HG03460 (cell line): Measurements from ENCODE around the gene PPM1H.
A peak's percentile ranks its signal among the peaks of the same experiment; 100 is the strongest.

Experiments used
- ATAC-seq: cut with Tn5 transposase; IDR thresholded peaks from one replicate; pipeline ENCODE4 v1.9.1; 2021; ENCODE audit not compliant: unreplicated experiment

Gene PPM1H

DNA sequence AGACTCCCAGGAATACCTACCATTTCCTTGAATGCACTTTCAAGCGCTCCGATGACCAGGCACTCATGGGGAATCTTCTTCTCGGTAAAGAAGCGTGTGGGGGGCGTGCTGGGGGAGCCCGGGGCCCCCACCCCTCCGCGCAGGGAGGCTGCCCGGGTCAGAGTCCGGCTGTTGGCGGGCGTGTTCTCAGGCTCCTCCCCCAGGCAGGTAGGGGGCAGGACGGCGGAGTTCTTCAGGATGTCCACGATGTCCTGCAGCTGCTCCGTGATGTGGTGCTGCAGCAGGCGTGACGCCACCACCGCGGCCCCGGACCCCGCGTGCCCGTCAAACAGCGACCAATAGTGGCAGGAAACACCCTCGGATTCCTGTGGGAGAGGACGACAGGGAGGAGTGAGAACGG is 133.2 kb downstream of the PPM1H start:
- no peak for ATAC-seq

DNA sequence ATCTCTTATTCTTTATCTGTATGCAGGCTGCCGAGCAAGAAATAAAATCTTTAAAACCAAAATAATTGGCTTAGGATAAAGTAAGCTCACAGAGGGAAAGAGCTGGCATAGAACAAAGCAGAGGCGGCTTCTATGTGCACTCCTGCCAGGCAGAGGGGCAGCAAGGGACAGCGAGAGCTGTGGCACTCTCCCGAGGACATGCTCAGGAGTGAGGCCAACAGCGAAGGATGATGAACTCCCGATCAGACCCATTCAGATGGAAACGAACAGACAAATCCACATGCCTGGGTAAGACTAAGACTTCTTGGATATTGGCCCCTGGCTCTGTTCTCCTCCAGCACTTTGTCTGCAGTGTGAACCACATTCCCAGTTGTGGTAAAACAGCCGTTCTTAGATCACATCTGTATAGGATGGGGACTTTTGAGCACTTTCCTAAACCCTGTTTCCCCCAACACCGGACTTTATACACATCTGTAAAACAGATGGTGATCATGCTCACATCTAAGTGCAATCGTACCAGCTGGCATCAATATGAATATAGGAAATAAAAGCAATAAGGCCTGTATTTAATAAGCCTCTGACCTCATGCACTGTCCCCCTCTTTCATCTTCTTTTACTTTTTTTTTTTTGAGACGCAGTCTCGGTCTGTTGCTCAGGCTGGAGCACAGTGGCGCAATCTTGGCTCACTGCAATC is 134.1 kb downstream of the PPM1H start:
- ATAC-seq, result no peak

DNA sequence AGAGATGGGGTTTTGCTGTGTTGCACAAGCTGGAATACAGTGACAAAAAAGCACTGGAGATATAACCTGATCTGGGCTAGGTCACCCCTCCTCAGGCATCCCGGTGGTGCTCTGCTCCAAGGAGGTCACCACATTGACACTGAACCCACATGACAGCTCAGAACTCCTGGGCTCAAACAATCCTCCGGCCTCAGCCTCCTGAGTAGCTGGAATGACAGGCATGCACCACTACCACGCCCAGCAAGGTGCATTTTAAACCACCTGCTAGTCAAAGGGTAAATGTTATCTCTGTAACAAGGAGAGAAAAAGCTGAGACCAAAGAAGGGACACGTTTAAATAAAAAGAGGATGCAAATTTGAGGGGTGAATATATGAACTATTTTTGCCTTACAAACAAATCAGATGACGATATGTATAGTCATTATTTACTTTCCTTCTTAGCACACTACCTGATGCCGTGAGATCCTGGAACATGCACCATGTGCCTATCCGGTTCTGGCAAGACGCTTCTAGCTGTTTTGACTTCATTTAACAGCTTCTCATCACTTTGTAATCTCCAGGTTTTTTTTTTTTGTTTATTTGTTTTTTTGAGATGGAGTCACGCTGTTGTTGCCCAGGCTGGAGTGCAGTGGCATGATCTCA is 135.1 kb downstream of the PPM1H start:
- ATAC-seq, result no peak

- ATAC-seq, result peak; percentile 95
Observed at GRCh38 chr12:62799126-62799736, 135.7 kb downstream of the PPM1H start.

- ATAC-seq, result no peak
Observed at GRCh38 chr12:62794218-62794583, 140.7 kb downstream of the PPM1H start.

- ATAC-seq, result no peak
Observed at GRCh38 chr12:62793256-62794217, 141.4 kb downstream of the PPM1H start.

DNA sequence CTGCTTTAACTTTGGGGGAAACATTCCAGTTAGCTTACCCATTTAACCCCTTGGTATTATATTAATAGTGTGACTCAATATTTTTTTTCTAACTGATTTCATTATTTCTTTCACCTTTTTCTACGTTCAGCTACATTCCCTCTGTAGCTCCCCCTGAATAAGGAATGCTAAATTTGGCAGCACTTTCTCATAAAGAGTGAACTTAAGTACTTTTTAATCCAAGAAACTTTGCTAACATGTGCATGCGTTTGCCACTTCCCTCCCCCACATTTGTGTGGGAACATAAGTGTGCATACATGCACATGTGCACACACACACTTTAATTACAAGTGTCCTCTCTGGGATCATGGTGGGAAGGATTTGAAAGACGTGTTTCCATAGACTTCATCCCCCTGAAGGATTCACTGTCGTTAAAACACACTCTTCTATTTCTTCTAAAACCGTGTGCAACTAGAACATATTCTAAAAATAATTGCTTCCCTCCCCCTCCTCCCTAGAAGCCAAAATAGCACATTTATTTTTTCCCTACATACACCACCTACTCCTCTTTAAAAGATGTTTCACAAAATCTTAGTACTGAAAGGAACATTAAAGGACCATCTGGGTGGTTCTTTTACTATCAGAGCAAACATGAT is 142.6 kb downstream of the PPM1H start:
- ATAC-seq, result no peak

GRCh38 chr12:62789851-62790250 is 145.1 kb downstream of the PPM1H start:
- ATAC-seq, result no peak

DNA sequence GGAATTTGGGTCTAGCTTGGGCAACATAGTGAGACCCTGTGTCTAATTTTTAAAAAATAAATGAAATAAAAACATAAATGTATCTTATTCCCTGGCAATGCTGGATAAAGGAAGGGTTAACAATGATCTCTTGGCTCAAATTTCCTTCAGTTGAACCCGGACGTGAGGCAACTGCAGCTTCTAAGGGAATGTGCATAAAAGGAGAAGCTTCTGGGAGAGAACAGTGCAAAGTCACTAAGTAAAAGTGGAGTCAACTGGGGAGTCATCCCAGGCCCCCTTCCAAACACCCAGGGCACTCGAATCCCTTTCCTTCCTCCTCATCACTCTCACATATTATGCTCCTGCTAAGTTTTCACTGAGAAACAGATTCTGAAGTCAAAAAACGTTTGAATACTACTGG is 147.3 kb downstream of the PPM1H start:
- no peak for ATAC-seq

DNA sequence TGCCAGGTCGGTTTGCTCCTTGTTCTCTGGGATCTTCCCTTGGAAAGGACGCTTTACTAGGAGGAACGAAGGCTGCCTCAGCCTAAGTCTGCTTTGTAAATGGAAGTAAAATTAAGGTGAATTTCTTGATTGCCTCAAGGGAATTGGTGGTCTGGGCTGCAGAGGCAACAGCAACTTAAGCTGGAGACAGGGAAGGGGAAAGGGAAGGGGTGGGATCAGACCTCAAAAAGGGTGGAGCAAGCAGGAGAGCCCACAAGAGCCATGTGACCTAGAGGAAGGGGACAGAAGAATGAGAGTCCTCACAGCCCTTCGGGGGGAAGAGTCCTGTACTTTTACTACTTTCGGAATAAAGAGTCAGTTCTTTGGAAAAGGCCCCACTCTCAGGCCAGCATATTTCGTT is 147.9 kb downstream of the PPM1H start:
- no peak for ATAC-seq

DNA sequence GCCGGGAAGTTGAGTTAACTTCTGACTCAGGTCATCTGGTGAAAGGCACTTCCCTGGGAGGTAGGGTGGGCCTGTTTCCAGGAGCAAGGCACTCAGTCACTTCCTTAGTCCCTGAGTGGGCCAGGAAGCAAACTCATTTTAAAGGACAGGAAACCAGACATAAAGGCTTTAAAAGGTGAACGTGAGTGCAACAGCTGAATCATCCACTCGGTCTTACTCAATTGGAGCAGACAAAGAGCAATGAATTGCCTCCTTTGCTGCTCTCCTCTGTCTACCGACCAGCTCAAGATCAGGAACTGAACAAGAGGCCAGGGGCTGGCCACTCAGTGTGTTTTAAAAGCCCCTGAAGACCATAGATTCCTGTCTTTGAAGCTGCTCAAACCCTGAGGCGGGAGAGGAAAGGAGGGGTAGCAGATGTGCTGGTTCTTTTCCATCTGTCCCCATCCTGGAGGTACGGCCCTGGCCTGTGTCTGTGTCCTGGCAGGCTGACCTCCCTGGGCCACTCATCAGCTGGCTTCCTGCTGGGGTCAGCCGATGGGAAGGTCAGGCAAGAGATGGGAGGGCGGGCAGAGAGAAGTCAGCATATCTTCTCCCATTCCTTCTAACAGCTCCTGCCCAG is 148.9 kb downstream of the PPM1H start:
- no peak for ATAC-seq

DNA sequence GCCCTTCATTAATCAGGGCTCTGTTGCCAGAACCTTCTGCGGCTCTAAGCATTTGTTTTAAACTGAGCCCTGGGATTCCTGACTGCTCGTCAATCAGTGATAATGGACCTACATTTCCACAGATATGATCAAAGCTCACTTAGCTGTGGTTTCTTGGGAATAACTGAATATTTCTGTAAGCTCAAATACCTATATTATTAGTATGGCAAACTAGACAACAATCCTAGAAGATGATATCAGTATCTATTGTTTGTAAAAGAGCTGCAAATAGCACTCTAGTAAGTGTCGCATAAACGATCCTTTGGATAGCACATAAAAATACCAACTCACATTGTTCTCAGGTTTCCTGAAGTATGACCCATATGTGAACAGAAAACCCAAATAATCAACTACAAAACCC is 150.4 kb downstream of the PPM1H start:
- ATAC-seq, result no peak

- ATAC-seq, result no peak
Observed at GRCh38 chr12:62783881-62784280, 151.1 kb downstream of the PPM1H start.

- no peak for ATAC-seq
Observed at GRCh38 chr12:62781136-62781880, 153.6 kb downstream of the PPM1H start.

DNA sequence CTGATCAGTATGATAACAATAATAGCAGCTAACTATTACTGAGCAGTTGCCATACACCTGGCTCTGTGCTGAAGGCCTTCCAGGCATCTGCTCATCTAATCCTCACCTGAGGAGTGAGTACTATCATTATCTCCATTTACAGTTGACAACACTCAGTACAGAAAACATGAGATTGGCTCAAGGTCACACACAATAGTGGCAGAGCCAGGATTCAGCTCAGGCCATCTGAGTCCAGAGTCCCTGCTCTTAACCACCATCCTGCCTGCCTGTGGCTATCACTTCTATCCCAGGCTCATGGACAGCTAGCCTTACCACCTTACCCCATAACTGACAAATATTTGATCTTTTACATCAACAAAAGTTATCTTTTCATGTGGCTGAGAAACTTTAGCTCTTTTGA is 155.5 kb downstream of the PPM1H start:
- ATAC-seq, result no peak

DNA sequence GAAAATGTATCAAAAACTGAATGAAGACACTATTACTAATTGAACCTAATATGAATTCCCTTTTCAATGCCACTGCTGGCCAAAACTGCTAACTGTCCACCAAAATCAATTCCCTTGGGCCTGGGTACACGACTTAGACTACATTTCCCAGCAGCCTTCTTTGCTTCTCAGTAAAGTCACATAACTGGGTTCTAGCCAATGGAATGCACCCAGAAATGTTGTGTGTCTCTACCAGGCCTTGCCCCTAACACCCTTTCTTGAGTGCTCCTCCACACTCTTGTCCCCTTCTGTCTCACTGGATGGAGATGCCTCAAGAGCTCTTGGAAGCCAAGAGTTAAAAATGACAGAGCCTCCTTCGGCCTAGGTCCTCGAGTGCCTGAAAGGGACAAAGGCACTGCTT is 156.8 kb downstream of the PPM1H start:
- no peak for ATAC-seq

DNA sequence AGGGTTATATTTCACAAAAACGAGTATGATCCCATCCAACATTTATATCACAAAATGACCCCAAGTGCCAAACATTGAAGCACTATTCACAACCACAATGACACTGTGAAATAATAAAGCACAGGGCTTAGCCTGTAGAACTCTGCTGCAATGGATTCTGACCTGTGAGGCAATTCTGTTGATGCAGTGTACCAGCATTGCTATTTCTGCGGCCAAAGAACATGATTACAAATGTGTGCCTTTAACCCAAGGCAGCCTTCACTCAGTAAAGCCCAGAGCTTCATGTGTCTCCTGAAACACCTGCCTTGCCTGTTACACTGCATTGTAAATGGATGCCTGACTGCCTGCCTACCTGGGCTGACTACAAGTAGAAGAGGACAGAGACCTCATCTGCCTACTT is 158.0 kb downstream of the PPM1H start:
- ATAC-seq, result no peak

GRCh38 chr12:62776575-62776974 is 158.4 kb downstream of the PPM1H start:
- ATAC-seq, result no peak

- no peak for ATAC-seq
Observed at GRCh38 chr12:62774794-62775193, 160.2 kb downstream of the PPM1H start.

- ATAC-seq, result no peak
Observed at GRCh38 chr12:62772416-62772955, 162.5 kb downstream of the PPM1H start.
